CD4-positive, alpha-beta T cell treated with Interleukin-17A for 4 hours (primary cell): ENCODE measurements around the gene ERBB3.
A peak's percentile ranks its signal among the peaks of the same experiment; 100 is the strongest.

Experiments
- DNase-seq: peaks from one replicate; pipeline ENCODE4 v3.0.0-alpha.2; 2020; ENCODE audit warnings: mixed read lengths

Gene ERBB3

DNA sequence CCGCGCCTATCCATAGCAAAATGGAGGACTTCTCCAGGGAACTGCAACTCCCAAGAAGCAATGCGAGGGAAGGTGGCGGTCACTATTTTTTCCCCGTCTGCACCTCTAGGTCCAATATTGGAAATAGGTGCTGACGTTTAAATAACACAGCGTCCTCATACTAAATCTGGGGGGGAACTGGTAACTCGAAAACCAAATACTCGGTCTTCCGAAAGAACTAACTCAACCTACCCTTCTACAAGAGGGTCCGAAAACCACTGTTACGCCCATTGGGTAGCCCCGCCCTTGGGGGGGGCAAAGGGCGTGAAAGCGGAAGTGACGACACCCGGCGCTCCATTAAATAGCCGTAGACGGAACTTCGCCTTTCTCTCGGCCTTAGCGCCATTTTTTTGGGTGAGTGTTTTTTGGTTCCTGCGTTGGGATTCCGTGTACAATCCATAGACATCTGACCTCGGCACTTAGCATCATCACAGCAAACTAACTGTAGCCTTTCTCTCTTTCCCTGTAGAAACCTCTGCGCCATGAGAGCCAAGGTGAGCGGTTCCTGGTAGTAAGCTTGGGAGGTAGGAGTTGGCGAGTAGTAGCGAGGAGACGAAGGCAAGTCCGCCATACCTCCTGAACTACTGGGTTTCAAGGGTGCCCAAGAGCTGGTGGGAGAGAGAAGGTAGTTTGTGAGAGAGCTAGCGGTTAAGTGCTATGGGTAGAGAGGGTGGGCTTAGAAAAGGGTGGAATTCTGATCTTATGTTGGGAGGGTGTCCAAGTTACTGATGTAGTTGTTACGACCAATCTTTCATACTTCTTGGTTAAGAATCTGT, 36.5 kb downstream of the ERBB3 start, which contains the start of gene RPL41:
Gene RPL41 (plus strand): TSS at position 367 of the 815 bp plus-strand sequence.
- DNase-seq: peak; percentile 95

DNA sequence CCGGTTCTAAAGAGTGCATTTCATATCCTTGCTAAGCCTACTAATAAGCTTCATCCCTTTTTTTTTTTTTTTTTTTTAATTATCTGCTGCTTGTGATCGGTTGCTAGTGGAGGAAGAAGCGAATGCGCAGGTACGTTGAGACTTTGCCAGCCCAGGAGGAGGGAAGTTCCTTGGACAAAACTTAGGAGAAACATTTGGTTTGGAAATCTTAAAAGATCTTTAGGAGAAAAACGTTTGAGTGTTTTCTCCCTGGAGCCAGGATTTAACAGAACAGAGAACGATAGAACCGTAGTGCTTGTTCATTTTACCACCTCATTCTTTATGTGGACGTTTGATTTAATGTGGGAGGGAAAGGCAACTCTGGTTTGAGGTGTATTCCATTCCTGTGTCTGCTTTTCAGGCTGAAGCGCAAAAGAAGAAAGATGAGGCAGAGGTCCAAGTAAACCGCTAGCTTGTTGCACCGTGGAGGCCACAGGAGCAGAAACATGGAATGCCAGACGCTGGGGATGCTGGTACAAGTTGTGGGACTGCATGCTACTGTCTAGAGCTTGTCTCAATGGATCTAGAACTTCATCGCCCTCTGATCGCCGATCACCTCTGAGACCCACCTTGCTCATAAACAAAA, 37.2 kb downstream of the ERBB3 start:
- peak; percentile 24 for DNase-seq

DNA sequence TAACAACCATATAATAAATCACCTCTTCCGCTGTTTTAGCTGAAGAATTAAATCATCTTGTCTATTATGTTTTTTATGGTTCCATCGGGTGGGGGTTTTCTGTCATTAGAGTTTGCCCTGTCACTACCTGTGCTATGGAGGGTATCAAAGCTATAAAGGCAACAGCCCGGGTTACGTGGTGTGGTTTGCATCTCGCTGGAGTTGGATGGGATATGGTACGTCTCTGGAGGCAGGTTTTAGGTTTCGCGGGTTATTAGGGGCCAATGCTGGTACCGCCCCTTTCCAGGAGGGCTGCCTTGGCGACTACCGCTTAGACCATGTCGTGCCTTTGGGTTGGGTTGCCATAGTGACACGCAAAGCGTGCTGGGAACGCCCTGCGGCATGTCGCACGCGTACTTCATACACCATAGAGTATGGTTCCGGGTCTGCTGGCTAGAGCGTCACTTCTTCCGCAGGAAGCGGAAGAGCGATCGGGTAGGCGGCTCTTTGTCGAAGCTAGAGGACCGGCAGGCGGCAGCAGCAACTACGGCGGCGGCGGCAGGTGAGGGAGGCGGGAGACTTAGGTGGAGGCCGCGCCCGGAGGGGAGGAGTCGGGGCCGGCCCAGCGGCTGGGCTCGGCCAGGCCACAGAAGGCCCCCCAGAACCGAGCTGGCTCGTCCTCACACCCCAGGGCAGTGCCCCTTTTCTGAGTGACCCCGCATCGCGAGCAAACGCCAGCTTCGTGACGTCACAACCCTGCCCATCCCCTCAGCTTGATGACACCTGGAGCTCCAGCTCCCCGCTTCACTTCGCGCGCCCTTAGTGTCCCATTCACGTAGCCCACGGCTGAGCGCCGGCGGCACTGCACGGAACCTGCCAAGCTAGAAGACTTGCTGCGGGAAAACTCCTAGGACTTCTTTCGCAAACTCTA, 38.1 kb downstream of the ERBB3 start, which contains the start of gene ZC3H10:
Gene ZC3H10 (plus strand): TSS at position 489 of the 910 bp plus-strand sequence. CDS start 2,297 bp downstream, outside the sequence.
- DNase-seq: peak; percentile 95

DNA sequence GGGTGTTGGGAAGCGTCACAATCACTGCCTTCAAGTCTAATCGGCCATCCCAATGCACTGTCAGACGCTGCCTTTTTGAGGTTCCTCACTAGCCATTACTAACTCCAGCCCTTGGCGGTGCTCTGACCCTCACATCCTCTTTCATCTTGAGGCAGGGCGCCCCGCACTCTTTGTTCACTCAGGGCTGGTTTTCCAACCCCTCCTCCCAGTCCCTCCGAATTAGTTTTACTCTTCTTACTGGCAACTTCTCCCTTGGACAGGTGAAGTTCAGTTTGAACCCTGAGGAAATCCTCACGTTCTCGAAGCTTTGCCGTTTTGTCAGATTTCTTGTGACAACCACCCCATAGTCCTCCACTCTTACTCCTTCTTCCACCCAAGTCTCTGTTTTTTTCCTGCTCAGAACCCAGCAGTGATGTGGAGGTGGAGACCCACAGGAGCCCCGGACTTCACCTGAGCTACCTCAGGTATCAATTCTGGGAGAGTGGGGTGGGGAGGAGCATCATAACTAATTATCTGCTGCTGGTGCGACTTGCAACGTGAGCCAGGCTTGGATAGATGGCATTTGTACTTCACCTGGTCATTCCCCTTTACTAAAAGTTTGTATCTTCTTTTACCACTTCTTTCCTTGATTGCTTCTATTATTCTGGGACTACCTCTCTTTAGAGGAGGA, 38.9 kb downstream of the ERBB3 start:
- no peak for DNase-seq

DNA sequence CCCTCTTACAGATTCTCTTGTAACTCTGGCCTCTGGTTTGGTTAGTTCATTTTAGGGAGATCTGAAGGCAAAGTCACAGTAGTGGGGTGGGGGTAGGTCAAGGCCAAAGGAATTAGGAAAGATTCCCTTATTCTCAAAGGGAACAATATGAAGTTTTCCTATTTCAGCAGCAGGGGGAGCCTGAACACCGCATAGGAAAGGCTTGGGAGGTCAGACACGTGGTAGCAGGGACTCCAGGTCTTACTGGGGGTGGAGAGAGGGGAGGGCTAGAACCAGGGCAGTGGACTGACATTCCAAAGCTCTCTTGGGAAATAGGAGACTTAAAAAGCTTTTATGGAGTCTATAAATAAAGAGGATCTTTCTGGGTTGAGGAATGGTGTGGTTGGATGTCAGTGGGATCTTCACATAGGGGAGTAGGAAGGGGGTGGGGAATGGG, 39.4 kb downstream of the ERBB3 start:
- peak; percentile 75 for DNase-seq

DNA sequence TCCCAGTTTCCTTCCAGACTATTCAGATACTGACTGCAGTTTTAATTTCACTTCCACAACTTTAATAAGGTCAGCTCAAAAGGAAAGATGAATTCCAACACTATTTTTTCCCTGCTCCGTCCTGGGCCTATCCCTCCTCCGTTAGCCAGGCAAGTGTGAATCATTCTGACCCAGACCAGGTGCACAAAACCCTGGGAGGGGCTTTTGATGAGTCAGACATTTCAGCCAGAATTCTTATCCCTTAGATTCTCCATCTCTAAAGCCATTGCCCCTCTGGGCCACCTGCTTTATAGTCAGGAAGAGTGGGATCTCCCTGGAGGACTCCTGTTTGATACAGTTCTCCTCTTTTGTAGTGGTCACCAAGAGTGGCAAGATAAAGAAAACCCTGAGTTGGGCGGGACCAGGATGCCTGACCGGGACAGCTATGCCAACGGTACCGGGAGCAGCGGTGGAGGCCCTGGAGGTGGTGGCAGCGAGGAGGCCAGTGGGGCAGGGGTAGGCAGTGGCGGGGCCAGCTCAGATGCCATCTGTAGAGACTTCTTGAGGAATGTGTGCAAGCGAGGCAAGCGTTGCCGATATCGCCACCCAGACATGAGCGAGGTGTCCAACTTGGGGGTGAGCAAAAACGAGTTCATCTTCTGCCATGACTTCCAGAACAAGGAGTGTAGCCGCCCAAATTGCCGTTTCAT, 40.3 kb downstream of the ERBB3 start:
- no peak for DNase-seq

DNA sequence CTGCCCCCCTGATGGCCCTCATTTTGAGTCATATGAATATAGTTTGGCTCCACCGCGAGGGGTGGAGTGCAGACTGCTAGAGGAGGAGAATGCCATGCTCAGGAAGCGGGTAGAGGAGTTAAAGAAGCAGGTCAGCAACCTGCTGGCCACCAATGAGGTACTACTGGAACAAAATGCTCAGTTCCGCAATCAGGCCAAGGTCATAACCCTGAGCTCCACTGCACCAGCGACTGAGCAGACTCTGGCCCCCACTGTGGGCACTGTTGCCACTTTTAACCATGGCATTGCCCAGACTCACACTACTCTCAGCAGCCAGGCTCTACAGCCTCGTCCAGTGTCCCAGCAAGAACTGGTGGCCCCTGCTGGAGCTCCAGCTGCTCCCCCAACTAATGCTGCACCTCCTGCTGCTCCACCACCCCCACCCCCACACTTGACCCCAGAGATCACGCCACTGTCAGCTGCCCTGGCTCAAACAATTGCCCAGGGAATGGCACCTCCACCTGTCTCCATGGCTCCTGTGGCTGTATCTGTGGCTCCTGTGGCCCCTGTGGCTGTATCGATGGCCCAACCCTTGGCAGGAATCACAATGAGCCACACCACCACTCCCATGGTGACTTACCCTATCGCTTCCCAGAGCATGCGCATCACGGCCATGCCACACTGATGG, 41.4 kb downstream of the ERBB3 start:
- no peak for DNase-seq

DNA sequence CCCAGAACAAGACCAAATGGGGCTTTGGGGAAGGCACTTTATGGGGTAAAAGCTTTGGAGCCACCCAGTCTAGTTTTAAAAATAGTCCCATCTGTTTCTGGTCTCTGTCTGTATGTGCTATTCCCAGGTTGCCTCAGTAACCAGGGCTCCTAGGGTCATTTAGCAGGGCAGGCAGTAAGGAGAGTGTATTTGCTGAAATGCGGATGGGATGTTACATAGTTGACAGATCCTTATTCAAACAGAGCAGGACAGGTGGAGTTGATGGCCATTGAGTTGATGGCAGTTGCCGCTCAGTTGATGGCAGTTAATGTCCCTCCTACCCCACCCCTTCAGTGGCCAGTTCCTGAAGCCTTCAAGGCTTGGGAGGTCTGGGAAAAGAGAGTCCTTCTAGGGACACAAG, 42.7 kb downstream of the ERBB3 start:
- no peak for DNase-seq

DNA sequence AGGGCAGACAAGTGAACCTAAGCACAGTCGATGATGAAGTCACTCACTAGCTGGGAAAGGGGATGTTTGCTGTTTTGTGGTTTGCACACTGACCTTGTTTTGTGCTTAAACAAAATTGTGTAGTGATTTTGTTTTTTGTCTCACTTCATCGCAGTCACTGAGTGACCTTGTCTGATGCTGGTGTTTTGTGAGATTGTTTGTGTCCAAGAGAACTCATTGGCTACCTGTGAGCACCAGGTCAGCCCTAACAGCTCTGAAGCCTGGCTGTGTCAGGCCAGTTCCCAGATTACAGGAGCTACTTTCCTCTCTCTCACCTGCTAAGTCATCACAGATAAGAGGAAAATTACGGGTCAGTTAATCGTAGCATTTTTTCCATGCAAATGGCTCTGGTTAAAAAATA, 44.2 kb downstream of the ERBB3 start:
- no peak for DNase-seq

DNA sequence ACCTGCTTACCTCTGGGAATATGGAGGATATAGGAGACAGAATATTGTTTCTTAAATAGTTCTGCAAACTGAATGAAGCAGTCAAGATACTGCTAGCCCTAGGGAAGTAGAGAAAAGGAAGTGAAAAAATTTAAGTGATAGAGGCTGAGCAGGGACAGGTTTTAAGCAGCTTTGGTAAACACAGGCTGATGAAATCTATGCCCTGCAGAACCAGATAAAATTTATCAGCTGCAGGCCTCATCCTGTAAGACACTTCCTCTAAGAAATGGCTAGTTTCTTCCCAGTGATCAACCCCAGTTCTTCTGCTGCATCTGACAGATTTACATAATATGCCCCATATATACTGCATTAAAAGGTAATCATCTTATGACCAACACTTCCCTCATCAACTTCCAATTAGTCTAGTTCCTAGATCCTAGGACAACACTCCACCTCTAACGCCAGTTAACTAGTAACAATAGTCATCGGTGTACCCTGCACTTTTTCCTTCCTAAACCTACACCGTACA, 46.8 kb downstream of the ERBB3 start:
- no peak for DNase-seq

DNA sequence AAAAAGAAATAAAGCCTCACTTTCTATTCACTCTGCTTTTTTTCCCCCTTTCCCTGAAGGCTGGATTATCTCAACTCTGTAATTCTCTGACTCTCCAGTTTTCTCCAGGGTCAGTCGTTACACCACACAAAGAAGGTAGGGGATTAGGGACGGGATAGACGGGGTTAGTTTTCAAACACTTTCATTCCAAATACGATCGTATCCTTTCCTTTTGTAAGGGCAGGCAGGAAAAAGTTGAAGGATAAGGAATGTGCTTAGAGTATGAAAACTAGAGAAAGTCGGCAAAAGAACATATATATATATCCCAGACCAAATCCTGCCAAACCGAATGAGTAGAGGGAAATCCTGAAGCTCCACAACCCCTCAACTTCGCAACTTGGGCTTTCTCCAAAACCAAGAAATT, 47.5 kb downstream of the ERBB3 start:
- no peak for DNase-seq

DNA sequence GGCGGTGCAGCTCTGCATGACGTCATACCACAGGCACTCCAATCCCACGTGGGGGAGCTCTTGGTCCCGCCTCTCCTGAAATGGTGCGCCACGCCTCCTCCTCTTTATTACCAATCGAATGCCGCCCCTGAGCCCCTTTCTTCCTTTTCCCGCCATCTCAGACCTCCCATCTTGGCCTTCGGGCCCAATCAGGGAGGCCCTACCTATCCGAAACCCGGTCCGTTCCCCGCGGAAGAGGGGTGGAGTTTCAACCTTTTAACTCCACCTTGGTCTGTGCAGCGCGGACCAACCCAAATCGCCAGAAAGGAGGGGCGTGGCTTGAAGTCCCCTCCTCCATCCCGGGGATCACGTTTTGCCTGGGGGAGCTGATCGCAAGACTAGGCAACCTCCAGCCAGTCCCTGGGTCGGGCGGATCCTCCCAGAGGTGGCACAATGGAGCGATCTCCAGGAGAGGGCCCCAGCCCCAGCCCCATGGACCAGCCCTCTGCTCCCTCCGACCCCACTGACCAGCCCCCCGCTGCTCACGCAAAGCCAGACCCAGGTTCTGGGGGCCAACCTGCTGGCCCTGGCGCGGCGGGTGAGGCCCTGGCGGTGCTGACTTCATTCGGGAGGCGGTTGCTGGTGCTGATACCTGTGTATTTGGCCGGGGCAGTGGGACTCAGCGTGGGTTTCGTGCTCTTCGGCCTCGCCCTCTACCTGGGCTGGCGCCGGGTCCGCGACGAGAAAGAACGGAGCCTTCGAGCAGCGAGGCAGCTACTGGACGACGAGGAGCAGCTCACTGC, 48.1 kb downstream of the ERBB3 start, which contains the start of gene ESYT1:
Gene ESYT1 (plus strand): TSS at position 380 of the 782 bp plus-strand sequence. CDS start 53 bp downstream, at position 433.
- DNase-seq: peak; percentile 98

DNA sequence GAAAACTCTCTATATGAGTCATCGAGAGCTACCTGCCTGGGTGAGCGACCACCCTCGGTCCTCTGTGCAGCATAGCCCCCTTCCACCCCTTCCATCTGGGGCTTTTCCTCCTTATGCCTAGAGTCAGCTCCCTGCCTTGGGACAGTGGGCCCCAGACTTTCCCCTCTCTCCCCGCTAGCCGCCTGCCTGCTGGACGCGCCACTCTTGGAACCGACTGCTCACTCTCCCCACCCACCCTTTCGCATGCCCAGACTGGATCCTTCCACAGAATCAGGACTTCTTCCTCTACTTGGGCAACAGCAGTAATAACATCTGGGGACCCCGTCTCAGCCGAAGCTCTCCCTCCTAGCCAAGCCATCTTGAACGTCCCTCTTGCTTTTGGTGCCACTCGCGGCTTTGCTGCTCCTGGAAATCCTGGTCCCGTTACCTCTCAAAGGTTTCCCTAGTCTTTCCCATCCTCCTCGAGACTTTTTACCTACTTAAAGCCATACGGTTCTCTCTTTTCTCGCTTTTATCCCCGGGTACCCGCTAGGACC, 48.8 kb downstream of the ERBB3 start:
- no peak for DNase-seq

DNA sequence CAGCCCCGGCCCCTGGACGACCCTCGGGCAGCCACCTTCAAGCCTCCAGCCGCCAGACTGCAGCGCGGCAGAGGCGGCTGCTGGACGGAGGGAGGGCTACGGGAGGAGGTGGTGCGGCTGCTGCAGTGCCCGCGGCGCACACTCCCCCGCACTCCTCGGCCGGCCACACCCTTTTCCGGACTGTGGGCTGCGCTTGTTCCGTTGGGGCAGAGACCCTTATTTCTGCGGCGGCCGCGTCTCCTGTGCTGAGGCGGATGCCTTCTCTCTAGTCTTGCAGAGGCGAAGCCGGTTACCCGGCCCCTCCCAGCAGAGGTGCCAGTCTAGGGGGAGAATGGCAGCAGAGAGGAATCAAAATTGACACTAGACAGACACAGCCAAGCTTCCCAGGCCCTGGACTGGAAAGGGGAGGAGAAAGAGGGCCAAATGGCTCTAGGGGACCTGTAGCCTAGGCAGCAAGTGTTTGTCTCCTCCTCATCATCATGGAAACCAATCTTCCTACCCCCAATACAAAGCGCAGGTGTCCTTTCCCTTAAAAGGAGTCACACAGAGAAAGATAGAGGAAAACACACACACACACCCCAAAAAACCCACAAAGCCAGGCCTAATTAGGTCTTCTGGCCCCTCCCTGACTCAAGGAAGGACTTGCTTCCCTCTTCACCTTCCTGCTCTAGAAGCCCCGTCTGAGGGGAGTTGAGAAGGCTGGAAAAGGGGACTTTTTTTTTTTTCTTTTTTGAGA, 49.4 kb downstream of the ERBB3 start:
- DNase-seq: peak; percentile 83

DNA sequence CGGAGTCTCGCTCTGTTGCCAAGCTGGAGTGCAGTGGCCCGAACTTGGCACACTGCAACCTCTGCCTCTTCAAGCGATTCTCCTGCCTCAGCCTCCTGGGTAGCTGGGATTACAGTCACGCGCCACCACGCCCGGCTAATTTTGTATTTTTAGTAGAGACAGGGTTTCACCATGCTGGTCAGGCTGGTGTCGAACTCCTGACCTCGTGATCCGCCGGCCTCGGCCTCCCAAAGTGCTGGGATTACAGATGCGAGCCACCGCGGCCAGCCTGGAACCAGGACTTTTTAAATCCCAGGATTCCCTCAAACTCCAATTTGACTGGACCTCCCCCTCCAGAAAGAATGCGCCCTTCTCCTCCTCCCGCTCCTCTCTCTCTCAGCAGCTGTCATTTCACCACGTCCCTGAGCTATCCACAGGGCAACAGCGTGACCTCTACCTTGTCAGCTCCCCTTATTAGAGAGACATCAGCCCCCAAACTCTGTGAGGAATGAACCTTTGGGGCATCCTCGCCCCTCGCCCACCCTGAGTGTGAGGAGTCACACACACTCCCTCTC, 50.1 kb downstream of the ERBB3 start:
- no peak for DNase-seq

DNA sequence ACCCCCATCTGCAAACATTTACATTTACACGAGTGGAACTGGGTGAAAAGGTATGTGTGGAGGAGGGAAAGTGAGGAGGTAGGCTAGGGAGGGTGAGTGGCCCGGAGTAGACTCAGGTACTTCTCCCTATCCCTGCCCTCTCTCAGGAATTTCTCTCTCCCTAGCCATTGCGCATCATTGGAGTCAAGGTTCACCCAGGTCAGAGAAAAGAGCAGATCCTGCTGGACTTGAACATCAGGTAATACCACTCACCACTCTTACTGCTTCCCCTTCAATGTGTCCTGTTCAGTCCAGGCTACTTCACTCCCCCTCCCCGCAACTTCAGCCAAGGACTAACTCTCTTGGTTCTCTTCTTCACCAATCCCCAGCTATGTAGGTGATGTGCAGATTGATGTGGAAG, 50.9 kb downstream of the ERBB3 start:
- no peak for DNase-seq

DNA sequence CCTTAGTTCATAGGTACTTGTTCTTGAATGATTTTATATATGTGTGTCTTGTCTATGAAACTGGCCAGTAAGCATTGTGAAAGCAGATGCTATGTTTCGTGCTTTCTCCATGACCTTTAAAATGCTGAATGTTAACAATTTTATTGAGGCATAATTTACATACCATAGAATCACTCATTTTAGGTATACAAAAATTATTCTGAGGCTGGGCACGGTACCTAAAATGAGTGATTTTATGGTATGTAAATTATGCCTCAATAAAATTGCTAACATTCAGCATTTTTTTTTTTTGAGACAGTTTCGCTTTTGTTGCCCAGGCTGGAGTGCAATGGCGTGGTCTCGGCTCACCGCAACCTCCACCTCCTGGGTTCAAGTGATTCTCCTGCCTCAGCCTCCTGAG, 54.9 kb downstream of the ERBB3 start:
- no peak for DNase-seq

DNA sequence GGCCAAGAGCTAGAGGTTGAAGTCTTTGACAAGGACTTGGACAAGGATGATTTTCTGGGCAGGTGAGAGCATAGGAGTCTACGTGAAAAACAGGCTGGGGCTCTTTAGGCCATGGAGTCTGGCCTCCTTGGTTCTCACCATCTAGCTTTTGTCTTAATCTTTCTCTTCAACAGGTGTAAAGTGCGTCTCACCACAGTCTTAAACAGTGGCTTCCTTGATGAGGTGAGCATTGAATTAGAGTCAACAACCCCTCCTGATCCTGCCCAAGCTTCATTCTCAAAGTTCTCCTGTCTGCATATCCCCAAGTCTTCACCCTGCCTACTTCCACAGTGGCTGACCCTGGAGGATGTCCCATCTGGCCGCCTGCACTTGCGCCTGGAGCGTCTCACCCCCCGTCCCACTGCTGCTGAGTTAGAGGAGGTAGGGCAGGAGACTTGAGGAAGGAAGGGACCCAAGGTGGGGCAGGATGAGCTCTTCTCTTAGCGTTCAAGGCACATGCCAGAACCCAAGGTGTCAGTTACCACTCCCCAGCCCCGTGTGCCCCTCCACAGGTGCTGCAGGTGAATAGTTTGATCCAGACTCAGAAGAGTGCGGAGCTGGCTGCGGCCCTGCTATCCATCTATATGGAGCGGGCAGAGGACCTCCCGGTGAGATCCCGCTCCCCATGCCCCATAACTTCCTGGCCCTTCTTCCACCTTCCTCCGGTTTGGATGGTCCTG, 58.0 kb downstream of the ERBB3 start:
- DNase-seq: no peak
